Measurements from ENCODE around the gene PXMP4.

The PXMP4 gene, protein sequence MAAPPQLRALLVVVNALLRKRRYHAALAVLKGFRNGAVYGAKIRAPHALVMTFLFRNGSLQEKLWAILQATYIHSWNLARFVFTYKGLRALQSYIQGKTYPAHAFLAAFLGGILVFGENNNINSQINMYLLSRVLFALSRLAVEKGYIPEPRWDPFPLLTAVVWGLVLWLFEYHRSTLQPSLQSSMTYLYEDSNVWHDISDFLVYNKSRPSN

DNA sequence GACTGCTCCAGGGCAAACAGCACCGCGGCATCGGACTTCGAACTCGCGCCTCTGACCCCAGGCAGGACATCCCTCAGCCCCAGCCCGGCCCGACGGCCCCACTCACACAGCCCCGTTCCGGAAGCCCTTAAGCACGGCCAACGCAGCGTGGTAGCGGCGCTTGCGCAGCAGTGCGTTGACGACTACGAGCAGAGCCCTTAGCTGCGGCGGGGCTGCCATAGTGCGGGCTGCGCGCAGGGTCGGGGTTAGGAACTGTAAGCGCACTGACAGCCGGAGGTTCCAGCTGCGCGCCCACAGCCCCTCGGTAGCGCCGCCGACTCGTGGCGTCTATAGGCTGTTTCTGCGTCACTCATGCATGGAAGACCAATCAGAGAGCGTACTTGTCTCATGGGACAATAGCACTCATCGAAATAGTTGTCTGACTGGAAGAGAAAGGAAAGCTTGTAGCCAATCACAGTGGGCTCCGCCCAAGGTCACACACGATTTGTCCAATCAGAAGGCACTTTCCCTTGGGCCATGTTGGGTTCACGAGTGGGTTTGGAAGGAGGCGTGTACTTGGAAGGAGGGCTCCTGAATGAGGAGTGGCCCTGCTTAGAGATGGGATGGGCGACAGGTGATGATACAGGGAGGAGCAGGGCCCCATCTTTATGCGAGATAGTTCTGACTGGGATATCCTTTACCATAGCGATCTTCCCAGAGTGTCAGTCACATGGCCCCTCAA is at the start of gene PXMP4:
PXMP4 (minus strand) TSS at position 322 of the 721 bp plus-strand sequence; CDS start at position 219, 103 bp downstream.
- POLR2A ChIA-PET = interaction anchor here (0.8 kb wide), 1 partner anchor 12 kb away, joined by 3 read pairs; no protein-coding TSS in a partner anchor

DNA sequence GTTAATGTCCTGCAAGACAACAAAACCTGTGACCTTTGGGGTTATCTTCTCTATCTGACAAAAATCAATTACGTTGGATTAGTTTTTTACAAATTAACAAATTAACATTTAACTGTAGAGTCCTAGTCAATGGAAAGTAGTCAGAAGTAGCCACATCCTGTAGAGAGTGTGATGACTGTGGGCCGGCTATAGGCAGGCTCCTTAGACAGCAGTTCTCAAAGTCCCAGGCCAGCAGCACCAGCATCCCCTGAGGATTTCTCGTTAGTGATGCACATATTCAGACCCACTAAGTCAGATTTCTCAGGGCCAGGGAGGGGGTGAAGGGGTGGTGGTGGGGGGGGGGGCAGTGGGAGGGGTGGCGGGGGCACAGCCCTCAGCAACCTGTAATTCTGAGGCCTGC is 48.9 kb upstream of the PXMP4 start:
- ChIA-PET POLR2A (no interaction called here), CTCF (no interaction called here)
- DNase-seq (ENCODE audit: extremely low spot score) = no peak
- TF ChIP-seq, protein P1, sequence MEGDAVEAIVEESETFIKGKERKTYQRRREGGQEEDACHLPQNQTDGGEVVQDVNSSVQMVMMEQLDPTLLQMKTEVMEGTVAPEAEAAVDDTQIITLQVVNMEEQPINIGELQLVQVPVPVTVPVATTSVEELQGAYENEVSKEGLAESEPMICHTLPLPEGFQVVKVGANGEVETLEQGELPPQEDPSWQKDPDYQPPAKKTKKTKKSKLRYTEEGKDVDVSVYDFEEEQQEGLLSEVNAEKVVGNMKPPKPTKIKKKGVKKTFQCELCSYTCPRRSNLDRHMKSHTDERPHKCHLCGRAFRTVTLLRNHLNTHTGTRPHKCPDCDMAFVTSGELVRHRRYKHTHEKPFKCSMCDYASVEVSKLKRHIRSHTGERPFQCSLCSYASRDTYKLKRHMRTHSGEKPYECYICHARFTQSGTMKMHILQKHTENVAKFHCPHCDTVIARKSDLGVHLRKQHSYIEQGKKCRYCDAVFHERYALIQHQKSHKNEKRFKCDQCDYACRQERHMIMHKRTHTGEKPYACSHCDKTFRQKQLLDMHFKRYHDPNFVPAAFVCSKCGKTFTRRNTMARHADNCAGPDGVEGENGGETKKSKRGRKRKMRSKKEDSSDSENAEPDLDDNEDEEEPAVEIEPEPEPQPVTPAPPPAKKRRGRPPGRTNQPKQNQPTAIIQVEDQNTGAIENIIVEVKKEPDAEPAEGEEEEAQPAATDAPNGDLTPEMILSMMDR (IDR thresholded peaks at IDR 0.05; ENCODE audit: control extremely low read depth, extremely low read depth, low read depth, missing control alignments) = no peak

More for the DNA sequence above, at the start of gene PXMP4:
- CTCF ChIA-PET = interaction anchor here (0.9 to 1.8 kb wide), 5 partner anchors 12 to 289 kb away, joined by 3 to 11 read pairs (median 3); partner anchors contain the start of gene ZNF341
- peak; percentile 98 for DNase-seq (ENCODE audit: extremely low spot score)
- TF ChIP-seq, protein P1 (IDR thresholded peaks at IDR 0.05; ENCODE audit: control extremely low read depth, extremely low read depth, low read depth, missing control alignments) = no peak

DNA sequence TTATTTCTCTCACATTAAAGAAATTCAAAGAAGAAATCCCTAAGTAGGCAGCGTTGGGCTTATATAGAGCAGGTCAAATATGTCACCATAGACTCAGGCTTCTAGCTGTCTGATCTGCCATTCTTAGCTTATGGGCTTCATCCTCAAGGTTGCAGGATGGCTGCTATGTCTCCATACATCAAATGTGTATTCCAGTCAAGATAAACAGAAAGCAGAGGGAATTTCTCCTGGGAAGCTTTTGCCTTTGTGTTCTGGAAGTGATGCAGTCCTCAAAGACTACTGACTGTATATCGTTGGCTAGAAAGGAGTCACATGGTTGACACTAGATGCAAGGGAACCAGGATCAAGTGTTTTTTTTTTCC is 47.6 kb upstream of the PXMP4 start:
- ChIA-PET CTCF (interaction anchor here (0.7 to 1.4 kb wide), 3 partner anchors 15 to 77 kb away, joined by 3 read pairs; partner anchors contain the start of gene PXMP4), POLR2A (no interaction called here)
- no peak for DNase-seq (ENCODE audit: extremely low spot score)
- TF ChIP-seq, protein P1 (IDR thresholded peaks at IDR 0.05; ENCODE audit: control extremely low read depth, extremely low read depth, low read depth, missing control alignments) = no peak

DNA sequence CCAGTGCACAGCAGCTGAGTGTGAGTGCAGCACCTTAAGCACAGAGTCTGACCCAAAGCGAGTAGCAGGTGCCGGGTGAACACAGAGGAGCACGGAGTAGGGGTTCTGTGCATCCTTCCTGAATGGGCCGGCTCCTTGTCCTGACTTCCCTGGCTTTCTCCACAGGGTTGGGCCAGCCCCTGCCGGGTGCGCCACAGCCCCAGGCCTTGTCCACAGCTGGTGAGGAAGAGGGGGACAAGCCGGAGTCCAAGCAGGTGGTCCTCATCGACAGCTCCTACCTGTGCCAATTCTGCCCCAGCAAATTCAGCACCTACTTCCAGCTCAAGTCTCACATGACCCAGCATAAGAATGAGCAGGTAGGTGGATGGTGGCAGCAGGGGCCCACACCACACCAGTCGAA is 46.6 kb upstream of the PXMP4 start:
- ChIA-PET CTCF (interaction anchor here (1.4 kb wide), 1 partner anchor 46 kb away, joined by 3 read pairs; the partner anchor contains the start of gene PXMP4), POLR2A (no interaction called here)

DNA sequence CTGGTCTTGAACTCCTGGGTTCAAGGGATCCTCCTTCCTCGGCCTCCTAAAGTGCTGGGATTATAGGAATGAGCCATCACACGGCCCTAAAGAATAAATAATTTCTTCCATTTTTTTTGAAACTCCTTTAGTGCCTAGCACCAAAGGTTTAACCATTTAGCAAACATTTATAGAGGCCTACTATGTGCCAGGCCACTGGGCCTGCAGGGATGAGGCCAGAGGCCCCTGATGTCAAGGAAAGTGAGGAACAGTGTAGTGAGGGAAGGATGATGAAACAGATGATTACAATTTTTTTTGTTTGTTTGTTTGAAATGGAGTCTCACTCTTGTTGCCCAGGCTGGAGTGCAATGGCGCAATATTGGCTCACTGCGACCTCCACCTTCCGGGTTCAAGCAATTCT is 45.5 kb upstream of the PXMP4 start:
- TF ChIP-seq, protein P1 (IDR thresholded peaks at IDR 0.05; ENCODE audit: control extremely low read depth, extremely low read depth, low read depth, missing control alignments) = no peak
- CTCF ChIA-PET = no interaction called here
- no peak for DNase-seq (ENCODE audit: extremely low spot score)
- POLR2A ChIA-PET = no interaction called here

More for the DNA sequence above, 46.6 kb upstream of the PXMP4 start:
- DNase-seq (ENCODE audit: extremely low spot score) = no peak
- TF ChIP-seq, protein P1 (IDR thresholded peaks at IDR 0.05; ENCODE audit: control extremely low read depth, extremely low read depth, low read depth, missing control alignments) = no peak

DNA sequence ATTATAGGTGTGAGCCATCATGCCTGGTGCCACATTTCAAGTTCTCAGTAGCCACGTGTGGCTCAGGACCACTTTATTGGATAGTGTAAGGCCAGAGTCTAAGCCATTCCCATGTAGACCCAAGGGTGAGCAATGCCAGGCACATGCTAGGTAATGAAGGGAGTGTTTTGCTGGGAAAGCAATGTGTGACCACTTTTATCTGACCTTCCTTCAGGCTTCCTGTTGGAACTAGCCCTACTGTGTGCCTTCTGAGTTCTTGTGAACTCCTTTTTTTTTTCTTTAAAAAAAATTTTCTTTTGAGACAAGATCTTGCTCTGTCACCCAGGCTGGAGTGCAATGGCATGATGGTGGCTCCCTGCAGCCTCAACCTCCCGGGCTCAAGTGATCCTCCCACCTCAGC is 45.0 kb upstream of the PXMP4 start:
- no peak for DNase-seq (ENCODE audit: extremely low spot score)
- TF ChIP-seq, protein P1 (IDR thresholded peaks at IDR 0.05; ENCODE audit: control extremely low read depth, extremely low read depth, low read depth, missing control alignments) = no peak
- ChIA-PET POLR2A (no interaction called here), CTCF (no interaction called here)

Measured in GM10248 (cell line).